Left forelimb (tissue), 1 donor: Measurements from ENCODE around the gene MYH6.
"Not testable (repeated sequence)": the region's sequence is repeated elsewhere in the genome, so short reads cannot be mapped to it uniquely, and the experiment has no call there.

Experiments used
- DNase-seq: peaks from one replicate; pipeline ENCODE4 v3.0.0-alpha.2; 2018; ENCODE audit warnings: low spot score

MYH6 gene

GRCh38 chr14:23436327-23437132, 28.5 kb upstream of the MYH6 start:
- DNase-seq: peak; percentile 57

- DNase-seq: peak; percentile 67
These were observed 27.7 kb upstream of the MYH6 start, which contains the start of gene MYH7 for GRCh38 chr14:23435543-23436326. MYH7 (minus strand) TSS chr14:23435660; CDS start chr14:23433732, 1,928 bp downstream.

- peak; percentile 33 for DNase-seq
These were observed 26.6 kb upstream of the MYH6 start for GRCh38 chr14:23434488-23435222.

GRCh38 chr14:23433457-23433856, 25.4 kb upstream of the MYH6 start:
- DNase-seq: peak; percentile 57

GRCh38 chr14:23432946-23433345, 24.9 kb upstream of the MYH6 start:
- peak; percentile 51 for DNase-seq

- peak; percentile 6 for DNase-seq
These were observed 24.2 kb upstream of the MYH6 start for GRCh38 chr14:23432102-23432925.

- peak; percentile 40 for DNase-seq
These were observed 23.4 kb upstream of the MYH6 start for GRCh38 chr14:23431486-23431885.

GRCh38 chr14:23430723-23431085, 22.6 kb upstream of the MYH6 start:
- peak; percentile 60 for DNase-seq

GRCh38 chr14:23430016-23430722, 22.1 kb upstream of the MYH6 start:
- no peak for DNase-seq

GRCh38 chr14:23428686-23429495, 20.8 kb upstream of the MYH6 start:
- DNase-seq: peak; percentile 40

- not testable (repeated sequence) for DNase-seq
These were observed 17.7 kb upstream of the MYH6 start for GRCh38 chr14:23425798-23426197.

GRCh38 chr14:23425169-23425568, 17.1 kb upstream of the MYH6 start:
- no peak for DNase-seq

GRCh38 chr14:23423657-23424056, 15.6 kb upstream of the MYH6 start:
- DNase-seq: no peak

GRCh38 chr14:23421594-23421993, 13.5 kb upstream of the MYH6 start:
- no peak for DNase-seq

GRCh38 chr14:23419646-23420045, 11.6 kb upstream of the MYH6 start:
- DNase-seq: not testable (repeated sequence)

- no peak for DNase-seq
These were observed 9.9 kb upstream of the MYH6 start for GRCh38 chr14:23418021-23418420.

GRCh38 chr14:23417269-23417668, 9.2 kb upstream of the MYH6 start:
- DNase-seq: not testable (repeated sequence)

- no peak for DNase-seq
These were observed 8.7 kb upstream of the MYH6 start for GRCh38 chr14:23416801-23417200.

GRCh38 chr14:23415821-23416778, 8.0 kb upstream of the MYH6 start:
- no peak for DNase-seq
